Neural progenitor cell (in vitro differentiated cells): ENCODE results near the gene CHD2. TPM values are rescaled to one million over a fixed set of nuclear protein-coding genes. Genes with fewer than 3 reads are reported as not detected.
A peak's percentile ranks its signal among the peaks of the same experiment; 100 is the strongest.

Source experiments
- DNase-seq: peaks from one replicate; pipeline ENCODE4 v3.0.0-alpha.2; 2016; ENCODE audit warnings: low spot score
- H2AFZ ChIP-seq: fragments of 200-600 bp; sonication (generic); replicated peaks from 2 replicates; pipeline ENCODE4 v1.6.1; 2016; ENCODE audit warnings: antibody characterized with exemption
- H3F3A ChIP-seq: fragments of 200-600 bp; sonication (generic); 2 replicates; pipeline ENCODE4 v1.6.1; 2016; ENCODE audit warnings: antibody characterized with exemption, low read depth
- H3K27ac ChIP-seq: fragments of 200-600 bp; sonication (generic); 2 replicates; pipeline ENCODE4 v1.5.1; 2016; ENCODE audit warnings: mild to moderate bottlenecking
- H3K27me3 ChIP-seq: fragments of 200-600 bp; sonication (generic); 2 replicates; pipeline ENCODE4 v1.6.1; 2016; ENCODE audit warnings: mild to moderate bottlenecking, moderate library complexity
- H3K36me3 ChIP-seq: fragments of 200-600 bp; sonication (generic); 2 replicates; pipeline ENCODE4 v1.5.1; 2016
- H3K4me1 ChIP-seq: fragments of 200-600 bp; sonication (generic); 2 replicates; pipeline ENCODE4 v1.6.1; 2016; ENCODE audit warnings: mixed run types
- H3K4me2 ChIP-seq: fragments of 200-600 bp; sonication (generic); 2 replicates; pipeline ENCODE4 v1.6.1; 2016
- H3K4me3 ChIP-seq: fragments of 200-600 bp; sonication (generic); 2 replicates; pipeline ENCODE4 v1.5.1; 2016
- H3K79me2 ChIP-seq: fragments of 200-600 bp; sonication (generic); 2 replicates; pipeline ENCODE4 v1.6.1; 2016; ENCODE audit warnings: low read depth
- H3K9ac ChIP-seq: fragments of 200-600 bp; sonication (generic); 2 replicates; pipeline ENCODE4 v1.6.1; 2016
- H3K9me3 ChIP-seq: fragments of 200-600 bp; sonication (generic); 2 replicates; pipeline ENCODE4 v1.5.1; 2016; ENCODE audit warnings: low read depth
- H4K20me1 ChIP-seq: fragments of 200-600 bp; sonication (generic); 2 replicates; pipeline ENCODE4 v1.6.1; 2016; ENCODE audit warnings: low read depth
- H3K27ac Mint-ChIP-seq: 3 replicates; pipeline ENCODE4 v1.8.0; 2021; ENCODE audit warnings: mixed read lengths
- H3K27me3 Mint-ChIP-seq: 2 replicates; pipeline ENCODE4 v1.8.0; 2022; ENCODE audit warnings: low read depth, mild to moderate bottlenecking, inconsistent platforms, moderate library complexity, mixed read lengths; ENCODE audit not compliant: insufficient read depth
- H3K36me3 Mint-ChIP-seq: 3 replicates; pipeline ENCODE4 v1.8.0; 2021; ENCODE audit warnings: mixed read lengths
- H3K4me1 Mint-ChIP-seq: 3 replicates; pipeline ENCODE4 v1.8.0; 2021; ENCODE audit warnings: mixed read lengths
- H3K4me3 Mint-ChIP-seq: 3 replicates; pipeline ENCODE4 v1.8.0; 2021; ENCODE audit warnings: mild to moderate bottlenecking, moderate library complexity, mixed read lengths
- H3K9me3 Mint-ChIP-seq: 3 replicates; pipeline ENCODE4 v1.8.0; 2020; ENCODE audit warnings: mixed read lengths
- EZH2 ChIP-seq: fragments of 200-600 bp; sonication (generic); IDR thresholded peaks from 2 replicates; pipeline ENCODE4 v1.6.1; 2017; ENCODE audit warnings: antibody characterized with exemption, mild to moderate bottlenecking, moderate library complexity
- EZH2phosphoT487 ChIP-seq: fragments of 200-600 bp; sonication (generic); IDR thresholded peaks from 2 replicates; pipeline ENCODE4 v1.6.1; 2017; ENCODE audit warnings: antibody characterized with exemption
- total RNA-seq: library from RNA; depleted of rRNA; stranded (reverse); fragments of >200 nt; gene quantifications from 2 replicates; pipeline ENCODE4 v1.2.3, GENCODE V29; 2015; ENCODE audit warnings: low replicate concordance
- TF ChIP-seq, protein P1 (sequence below): fragments of 200-600 bp; sonication (generic); IDR thresholded peaks from 2 replicates; pipeline ENCODE4 v1.5.1; 2017; ENCODE audit warnings: antibody characterized with exemption, mild to moderate bottlenecking

CHD2 gene
- total RNA-seq, 1 donor from 2014 or later, result 128 TPM

DNA sequence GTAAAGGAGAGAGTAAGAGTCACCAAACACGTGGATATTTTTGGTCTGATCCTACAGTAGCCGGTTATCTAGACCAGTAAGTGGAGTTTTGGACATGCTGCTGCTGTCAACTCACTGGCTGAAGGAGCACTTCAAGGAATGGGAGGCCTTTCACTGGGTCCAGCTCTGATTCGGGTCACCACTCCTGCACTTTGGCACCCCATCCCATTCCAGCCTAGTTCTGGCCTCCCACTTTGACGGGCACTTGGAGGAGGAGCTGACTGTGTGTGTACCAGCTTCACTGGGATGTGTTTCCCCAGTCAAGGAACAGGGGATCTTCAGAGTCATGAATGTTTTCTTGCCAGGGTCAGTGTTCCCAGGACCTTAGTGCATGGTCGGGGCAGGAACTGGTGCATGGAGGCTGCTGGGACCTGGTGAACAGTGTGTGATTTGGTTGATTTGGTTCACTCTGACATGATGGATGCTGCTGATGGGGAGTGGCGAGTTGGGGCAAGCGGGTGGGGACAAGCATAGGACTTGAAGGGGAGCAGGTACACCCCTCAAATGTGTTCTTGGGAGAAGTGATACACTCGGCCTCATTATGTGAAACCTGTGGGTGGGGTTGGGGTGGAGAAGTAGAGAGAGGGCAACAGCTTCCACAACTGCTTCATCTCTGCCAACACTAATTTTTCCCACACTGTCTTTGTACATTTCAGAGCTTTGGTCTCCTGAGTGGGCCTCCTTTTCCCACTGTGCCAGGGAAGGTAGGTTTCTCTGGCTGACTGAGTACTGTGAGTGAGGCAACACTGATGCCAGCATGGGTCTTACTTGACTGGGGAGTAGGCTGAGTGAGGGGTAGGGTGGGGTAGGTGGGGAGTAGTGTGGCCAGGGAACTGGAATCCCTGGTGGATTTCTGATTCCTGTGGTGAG lies 124.8 kb downstream of the CHD2 start:
- no peak for DNase-seq

DNA sequence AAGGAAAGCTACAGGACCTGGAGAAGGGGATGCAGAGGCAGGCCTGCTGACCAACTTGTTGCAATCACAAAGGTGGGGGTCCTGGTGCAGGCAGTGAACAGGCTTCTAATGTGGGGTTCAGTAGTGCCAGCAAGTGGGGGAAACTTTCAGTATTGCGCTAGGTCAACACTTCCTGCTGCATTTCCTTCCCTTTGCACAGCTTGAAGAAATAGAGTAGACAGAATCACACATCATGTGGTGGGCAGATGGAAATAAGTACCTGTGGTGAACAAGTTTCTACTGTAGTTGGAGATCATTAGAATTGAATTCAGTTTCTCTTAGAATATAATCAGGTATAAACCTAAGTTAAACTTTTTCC lies 125.5 kb downstream of the CHD2 start:
- Histone ChIP-seq H3K4me2 (no peak overlapping the region), H3K27ac (no peak overlapping the region), H3K4me1 (peaks cover 8% of the 10 kb centered on the region), H2AFZ (no peak overlapping the region), H3K4me3 (no peak overlapping the region), H3K9me3 (no peaks in the 10 kb centered on the region), H3K79me2 (peaks cover 35% of the 10 kb centered on the region), H4K20me1 (peaks cover 50% of the 10 kb centered on the region), H3K27me3 (no peaks in the 10 kb centered on the region), H3F3A (peaks cover 44% of the 10 kb centered on the region), H3K9ac (no peak overlapping the region), H3K36me3 (peaks cover 26% of the 10 kb centered on the region)
- peaks cover 2% of the 10 kb centered on the region for H3K27me3 Mint-ChIP-seq
- no peak overlapping the region for H3K4me3 Mint-ChIP-seq
- no peak overlapping the region for H3K27ac Mint-ChIP-seq
- H3K4me1 Mint-ChIP-seq, result peaks cover 17% of the 10 kb centered on the region
- peaks cover 53% of the 10 kb centered on the region for H3K36me3 Mint-ChIP-seq
- no peaks in the 10 kb centered on the region for H3K9me3 Mint-ChIP-seq
- TF ChIP-seq EZH2, result no peak
- TF ChIP-seq, protein P1, sequence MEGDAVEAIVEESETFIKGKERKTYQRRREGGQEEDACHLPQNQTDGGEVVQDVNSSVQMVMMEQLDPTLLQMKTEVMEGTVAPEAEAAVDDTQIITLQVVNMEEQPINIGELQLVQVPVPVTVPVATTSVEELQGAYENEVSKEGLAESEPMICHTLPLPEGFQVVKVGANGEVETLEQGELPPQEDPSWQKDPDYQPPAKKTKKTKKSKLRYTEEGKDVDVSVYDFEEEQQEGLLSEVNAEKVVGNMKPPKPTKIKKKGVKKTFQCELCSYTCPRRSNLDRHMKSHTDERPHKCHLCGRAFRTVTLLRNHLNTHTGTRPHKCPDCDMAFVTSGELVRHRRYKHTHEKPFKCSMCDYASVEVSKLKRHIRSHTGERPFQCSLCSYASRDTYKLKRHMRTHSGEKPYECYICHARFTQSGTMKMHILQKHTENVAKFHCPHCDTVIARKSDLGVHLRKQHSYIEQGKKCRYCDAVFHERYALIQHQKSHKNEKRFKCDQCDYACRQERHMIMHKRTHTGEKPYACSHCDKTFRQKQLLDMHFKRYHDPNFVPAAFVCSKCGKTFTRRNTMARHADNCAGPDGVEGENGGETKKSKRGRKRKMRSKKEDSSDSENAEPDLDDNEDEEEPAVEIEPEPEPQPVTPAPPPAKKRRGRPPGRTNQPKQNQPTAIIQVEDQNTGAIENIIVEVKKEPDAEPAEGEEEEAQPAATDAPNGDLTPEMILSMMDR, result no peak
- TF ChIP-seq EZH2phosphoT487, result no peak
- DNase-seq, result no peak

More for the DNA sequence above, 124.8 kb downstream of the CHD2 start:
- Histone ChIP-seq H3K79me2 (peaks cover 41% of the 10 kb centered on the region), H2AFZ (no peak overlapping the region), H3K9ac (no peak overlapping the region), H3K27ac (no peak overlapping the region), H3F3A (peaks cover 38% of the 10 kb centered on the region), H3K27me3 (no peaks in the 10 kb centered on the region), H4K20me1 (peaks cover 53% of the 10 kb centered on the region), H3K4me1 (peaks cover 8% of the 10 kb centered on the region), H3K36me3 (peaks cover 33% of the 10 kb centered on the region), H3K4me2 (no peak overlapping the region), H3K4me3 (no peak overlapping the region), H3K9me3 (no peaks in the 10 kb centered on the region)
- peaks cover 59% of the 10 kb centered on the region for H3K36me3 Mint-ChIP-seq
- TF ChIP-seq EZH2 (no peak), EZH2phosphoT487 (no peak)
- TF ChIP-seq, protein P1, result no peak
- H3K27ac Mint-ChIP-seq, result no peak overlapping the region
- peaks cover 2% of the 10 kb centered on the region for H3K27me3 Mint-ChIP-seq
- no peaks in the 10 kb centered on the region for H3K9me3 Mint-ChIP-seq
- H3K4me3 Mint-ChIP-seq, result peak overlapping the region; percentile 18
- H3K4me1 Mint-ChIP-seq, result peaks cover 11% of the 10 kb centered on the region

DNA sequence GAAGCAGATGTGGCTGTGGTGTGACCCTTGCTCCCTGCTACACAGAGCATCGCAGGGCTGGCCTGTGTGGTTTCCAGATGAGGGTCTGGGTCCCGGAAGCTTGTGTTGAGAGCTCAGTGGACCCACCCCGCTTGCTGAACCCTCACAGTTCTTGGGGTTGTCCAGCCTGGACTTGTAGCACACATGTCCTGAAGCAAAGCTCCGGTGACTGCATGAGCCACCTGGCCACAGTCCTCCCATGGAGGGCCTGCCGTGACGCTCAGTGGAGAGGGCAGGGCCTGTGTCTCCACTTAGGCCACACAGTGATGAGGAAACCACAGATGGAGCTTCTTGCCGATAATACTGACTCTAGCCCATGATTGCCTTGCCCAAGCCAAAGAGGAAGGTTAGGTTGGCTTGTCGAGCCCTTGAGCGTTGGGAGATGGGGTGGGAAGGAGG lies 126.3 kb downstream of the CHD2 start:
- H3K9me3 Mint-ChIP-seq, result no peaks in the 10 kb centered on the region
- peaks cover 18% of the 10 kb centered on the region for H3K4me1 Mint-ChIP-seq
- Histone ChIP-seq H3K27ac (peak overlapping the region; percentile 11), H3K36me3 (peaks cover 18% of the 10 kb centered on the region), H3F3A (peaks cover 39% of the 10 kb centered on the region), H3K79me2 (peaks cover 27% of the 10 kb centered on the region), H4K20me1 (peaks cover 42% of the 10 kb centered on the region), H3K4me1 (peaks cover 8% of the 10 kb centered on the region), H3K9ac (no peak overlapping the region), H3K4me3 (no peak overlapping the region), H3K9me3 (no peaks in the 10 kb centered on the region), H2AFZ (no peak overlapping the region), H3K27me3 (no peaks in the 10 kb centered on the region), H3K4me2 (no peak overlapping the region)
- no peak overlapping the region for H3K27ac Mint-ChIP-seq
- DNase-seq, result no peak
- TF ChIP-seq, protein P1, result no peak
- H3K4me3 Mint-ChIP-seq, result no peak overlapping the region
- peaks cover 46% of the 10 kb centered on the region for H3K36me3 Mint-ChIP-seq
- peaks cover 2% of the 10 kb centered on the region for H3K27me3 Mint-ChIP-seq
